HG02840 (cell line): ENCODE data around the gene EAF2.
"Not testable (repeated sequence)": the region's sequence is repeated elsewhere in the genome, so short reads cannot be mapped to it uniquely, and the experiment has no call there.

Source experiments
- ATAC-seq: cut with Tn5 transposase; IDR thresholded peaks from one replicate; pipeline ENCODE4 v1.9.1; 2021; ENCODE audit warnings: mild to moderate bottlenecking, moderate library complexity, moderate number of reproducible peaks; ENCODE audit not compliant: unreplicated experiment, low FRiP score

Gene EAF2

DNA sequence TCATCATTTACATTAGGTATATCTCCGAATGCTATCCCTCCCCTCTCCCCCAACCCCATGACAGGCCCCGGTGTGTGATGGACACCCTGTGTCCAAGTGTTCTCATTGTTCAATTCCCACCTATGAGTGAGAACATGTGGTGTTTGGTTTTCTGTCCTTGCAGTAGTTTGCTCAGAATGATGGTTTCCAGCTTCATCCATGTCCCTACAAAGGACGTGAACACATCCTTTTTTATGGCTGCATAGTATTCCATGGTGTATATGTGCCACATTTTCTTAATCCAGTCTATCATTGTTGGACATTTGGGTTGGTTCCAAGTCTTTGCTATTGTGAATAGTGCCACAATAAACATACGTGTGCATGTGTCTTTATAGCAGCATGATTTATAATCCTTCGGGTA, 22.8 kb downstream of the EAF2 start:
- not testable (repeated sequence) for ATAC-seq

DNA sequence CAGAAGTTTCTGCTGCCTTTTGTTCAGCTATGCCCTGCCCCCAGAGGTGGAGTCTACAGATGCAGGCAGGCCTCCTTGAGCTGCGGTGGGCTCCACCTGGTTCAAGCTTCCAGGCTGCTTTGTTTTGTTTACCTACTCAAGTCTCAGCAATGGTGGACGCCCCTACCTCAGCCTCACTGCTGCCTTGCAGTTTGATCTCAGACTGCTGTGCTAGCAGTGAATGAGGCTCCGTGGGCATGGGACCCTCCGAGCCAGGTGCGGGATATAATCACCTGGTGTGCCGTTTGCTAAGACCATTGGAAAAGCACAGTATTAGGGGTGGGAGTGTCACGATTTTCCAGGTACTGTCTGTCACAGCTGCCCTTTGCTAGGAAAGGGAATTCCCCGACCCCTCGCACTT, 28.2 kb downstream of the EAF2 start:
- ATAC-seq = not testable (repeated sequence)

DNA sequence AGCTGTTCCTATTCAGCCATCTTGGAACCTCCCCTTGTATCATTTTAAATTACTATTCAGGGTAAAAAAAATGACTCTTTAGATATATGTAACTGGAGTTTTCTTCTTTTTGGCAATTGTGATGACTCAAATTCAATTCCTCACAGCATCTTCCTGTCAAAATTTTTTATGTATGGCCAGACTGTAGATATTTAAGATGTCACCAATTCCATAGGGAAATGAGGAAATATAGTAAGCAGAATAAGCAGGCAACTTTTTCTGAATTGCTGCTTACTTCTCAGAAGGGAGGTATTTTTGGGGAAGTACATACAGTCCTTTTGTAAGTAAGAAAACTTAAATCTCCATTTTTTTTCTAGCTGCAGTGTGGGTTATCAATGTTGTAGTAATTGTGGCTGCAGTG, 28.8 kb downstream of the EAF2 start:
- ATAC-seq = no peak

DNA sequence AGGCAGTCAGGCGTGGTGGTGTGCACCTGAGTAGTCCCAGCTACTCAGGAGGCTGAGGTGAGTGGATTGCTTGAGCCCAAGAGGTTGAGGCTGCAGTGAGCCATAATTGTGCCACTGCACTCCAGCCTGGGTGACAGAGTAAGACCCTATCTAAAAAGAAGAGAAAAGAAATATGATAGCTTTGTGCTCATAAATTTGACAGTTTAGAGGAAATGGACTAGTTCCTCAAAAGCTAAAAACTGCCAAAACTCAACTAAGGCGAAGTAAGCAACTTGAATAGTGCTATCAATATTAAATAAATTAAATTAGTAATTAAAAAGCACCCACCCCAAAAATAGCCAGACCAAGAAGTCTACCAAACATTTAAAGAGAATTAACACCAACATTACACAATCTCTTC, 34.7 kb downstream of the EAF2 start:
- no peak for ATAC-seq

DNA sequence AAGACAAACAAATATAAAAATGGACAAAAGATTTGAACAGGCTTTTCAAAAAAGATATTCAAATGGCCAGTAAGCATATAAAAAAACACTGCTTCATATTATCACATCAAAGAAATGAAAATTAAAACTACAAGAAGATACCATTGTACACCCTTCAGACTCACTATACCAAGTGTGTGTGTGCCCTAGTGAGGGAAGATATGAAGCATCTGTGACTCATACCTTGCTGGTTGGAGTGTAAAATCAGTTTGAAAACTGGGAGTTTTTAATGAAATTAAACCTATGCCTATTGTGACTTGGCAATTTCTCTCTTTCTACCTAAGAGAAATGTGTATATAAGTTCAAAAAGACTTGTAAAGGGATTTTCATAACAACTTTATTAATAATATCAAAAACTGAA, 35.7 kb downstream of the EAF2 start:
- ATAC-seq = no peak

DNA sequence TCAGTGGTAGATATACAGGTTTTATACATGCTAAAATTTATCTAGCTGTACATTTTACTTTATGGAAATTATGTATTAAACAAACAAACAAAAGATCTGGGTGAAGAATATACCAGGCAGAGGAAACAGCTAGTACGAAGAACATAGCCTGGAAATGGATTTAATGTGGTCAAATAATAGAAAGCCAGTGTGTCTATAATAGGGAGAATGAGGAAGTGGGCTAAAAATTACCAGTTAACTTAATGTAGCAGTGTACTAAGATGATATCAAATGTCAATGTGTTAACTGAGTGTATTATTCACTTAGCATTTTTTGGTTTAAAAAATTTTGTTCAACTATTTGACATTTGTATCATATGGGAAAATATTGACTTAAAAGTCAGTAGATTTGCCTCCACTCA, 36.4 kb downstream of the EAF2 start:
- ATAC-seq = no peak

DNA sequence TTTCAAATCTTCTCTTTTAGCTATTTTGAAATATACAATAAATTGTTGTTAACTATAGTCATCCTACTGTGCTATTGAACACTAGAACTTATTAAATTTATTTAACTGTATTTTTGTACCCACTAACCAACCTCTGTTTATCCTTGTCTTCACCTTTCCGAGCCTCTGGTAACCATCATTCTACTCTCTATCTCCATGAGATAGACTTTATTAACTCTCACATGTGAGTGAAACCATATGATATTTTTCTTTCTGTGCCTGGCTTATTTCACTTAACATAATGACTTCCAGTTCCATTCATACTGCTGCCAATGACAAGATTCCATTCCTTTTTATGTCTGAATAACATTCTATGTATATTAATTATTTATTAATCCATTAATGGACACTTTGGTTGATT, 43.4 kb downstream of the EAF2 start:
- ATAC-seq = no peak

DNA sequence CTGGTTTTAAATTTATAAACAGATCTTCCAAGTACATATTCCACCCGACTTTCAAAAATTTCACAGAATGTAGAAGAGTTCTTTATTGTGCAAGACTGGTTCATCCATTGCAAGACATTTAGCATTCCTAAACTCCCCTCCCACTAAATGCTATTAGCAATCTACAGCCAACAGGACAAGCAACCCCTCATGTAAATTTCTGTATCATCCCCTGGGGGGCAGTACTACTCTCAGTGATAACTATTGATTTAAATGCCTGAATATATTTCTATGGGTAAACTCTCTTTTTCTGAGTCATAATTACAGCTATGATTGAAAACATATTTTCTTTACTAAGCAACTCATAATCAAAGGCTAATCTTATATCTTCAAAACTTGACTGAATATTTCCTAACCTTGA, 48.5 kb downstream of the EAF2 start:
- ATAC-seq = no peak

DNA sequence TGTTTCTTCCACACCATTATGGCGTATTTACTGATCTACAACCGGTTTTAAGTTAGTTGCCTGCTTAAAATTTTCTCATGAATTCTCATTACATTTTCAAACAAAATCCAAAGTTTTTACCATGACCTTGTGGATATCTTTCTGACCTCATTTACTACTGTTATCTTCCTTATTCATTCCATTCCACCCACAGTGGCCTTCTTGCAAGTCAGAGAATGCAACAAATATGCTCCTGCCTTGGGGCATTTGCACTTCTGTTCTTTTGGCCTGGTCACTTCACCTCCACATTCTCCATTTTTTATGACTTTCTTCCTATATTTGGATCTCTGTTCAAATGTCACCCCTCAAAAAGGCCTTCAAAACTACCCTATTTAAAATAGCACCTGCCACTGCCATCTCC, 50.4 kb downstream of the EAF2 start:
- ATAC-seq = no peak

DNA sequence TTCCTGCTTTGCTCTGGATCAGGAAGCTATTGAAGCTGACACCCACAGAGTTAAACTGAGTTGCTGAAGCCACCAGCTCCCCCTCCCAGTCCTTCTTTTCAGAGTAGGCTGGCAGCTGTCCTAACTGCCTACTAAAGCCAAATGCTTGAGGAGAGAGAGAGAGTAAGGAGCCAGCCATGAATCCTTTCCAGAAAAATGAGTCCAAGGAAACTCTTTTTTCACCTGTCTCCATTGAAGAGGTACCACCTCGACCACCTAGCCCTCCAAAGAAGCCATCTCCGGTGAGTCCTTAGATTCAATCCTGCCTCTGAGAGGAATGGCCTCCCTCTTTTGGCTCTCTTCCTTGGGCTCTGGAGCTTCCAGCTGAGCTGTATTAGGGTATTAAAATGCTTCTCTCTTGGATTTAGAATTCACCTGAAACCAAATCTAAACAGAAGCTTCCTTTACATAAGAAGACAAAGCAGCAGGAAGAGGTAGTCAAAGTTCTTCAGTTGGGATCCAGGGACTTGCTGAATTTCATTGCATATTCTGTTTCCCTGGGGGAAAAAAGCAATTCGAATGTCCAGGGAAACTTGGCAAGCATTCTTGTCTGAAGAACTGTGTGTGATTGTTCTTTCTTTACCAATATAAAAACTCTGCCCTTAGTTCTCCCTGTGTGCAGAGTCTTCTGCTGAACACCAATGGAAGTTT, 59.4 kb downstream of the EAF2 start, which contains the start of gene SLC15A2:
TSS of gene SLC15A2 (plus strand) at position 101 of the 690 bp plus-strand sequence. CDS start at position 177, 76 bp downstream.
- ATAC-seq = no peak

DNA sequence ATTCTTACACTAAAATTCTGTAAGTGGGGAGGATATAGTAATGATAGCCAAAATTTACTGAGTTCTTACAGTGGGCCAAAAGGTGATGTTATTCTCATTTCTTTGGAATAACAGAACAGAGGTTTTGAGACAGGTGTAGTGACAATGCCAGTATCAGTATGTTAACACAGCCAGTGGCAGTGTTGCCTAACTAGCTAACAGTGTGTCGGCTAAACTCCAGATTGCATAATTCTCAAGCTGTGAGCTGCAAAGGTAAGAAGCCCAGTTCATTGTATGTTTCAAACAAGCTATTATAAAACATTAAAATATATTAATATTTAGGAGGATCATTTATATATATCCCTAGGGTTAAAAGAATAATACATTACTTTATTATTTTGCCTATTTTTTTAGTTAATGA, 60.1 kb downstream of the EAF2 start:
- ATAC-seq = no peak

DNA sequence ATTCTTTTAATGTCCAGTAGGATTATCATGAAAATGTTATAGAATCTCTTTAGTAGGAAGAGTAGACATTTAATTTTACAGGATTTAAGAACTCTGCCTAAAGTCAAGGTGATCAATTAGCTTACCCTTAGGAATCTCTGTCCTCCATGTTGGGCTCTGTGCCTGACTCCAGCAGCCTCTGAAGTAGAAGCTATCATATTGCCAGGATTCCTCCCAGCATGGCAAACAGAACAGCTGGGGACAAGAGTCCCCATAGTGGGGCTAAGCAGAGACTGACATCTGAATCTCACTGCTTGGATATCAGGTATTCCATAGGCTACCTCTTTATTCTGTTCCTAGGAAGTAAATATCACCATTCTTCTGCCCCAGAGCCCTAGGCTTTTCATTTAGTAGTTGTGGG, 60.7 kb downstream of the EAF2 start:
- ATAC-seq = no peak

DNA sequence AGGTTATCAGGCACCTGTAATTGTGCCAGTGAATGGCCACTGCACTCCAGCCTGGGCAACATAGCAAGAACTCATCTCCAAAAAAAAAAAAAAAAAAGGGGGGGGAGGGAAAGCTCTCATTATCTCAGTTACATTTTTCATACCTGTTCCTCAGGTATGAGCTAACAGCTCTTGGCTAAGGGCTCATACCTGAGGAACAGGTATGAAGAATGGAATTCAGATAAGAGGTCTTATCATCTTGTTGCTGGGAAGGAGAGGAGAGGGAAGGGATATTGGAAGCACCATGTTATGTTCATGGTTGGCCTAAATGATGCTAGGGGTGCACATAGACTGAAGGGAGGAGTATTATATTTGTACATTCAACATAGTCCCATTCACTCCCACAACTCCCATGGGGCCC, 61.8 kb downstream of the EAF2 start:
- no peak for ATAC-seq

DNA sequence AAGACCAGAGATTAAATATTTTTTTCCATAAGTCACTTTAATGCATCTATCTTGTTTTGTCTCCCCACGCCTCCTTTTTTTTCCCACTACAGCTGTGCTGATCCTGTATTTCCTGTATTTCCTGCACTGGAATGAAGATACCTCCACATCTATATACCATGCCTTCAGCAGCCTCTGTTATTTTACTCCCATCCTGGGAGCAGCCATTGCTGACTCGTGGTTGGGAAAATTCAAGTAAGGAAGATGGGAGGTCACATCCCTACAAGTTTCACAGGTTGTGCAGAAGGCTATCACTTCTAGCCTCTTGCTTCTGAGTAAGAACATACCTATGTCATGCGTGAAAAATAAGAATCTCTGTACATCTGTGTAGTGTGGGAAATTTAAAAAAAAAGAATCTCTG, 62.3 kb downstream of the EAF2 start:
- no peak for ATAC-seq

DNA sequence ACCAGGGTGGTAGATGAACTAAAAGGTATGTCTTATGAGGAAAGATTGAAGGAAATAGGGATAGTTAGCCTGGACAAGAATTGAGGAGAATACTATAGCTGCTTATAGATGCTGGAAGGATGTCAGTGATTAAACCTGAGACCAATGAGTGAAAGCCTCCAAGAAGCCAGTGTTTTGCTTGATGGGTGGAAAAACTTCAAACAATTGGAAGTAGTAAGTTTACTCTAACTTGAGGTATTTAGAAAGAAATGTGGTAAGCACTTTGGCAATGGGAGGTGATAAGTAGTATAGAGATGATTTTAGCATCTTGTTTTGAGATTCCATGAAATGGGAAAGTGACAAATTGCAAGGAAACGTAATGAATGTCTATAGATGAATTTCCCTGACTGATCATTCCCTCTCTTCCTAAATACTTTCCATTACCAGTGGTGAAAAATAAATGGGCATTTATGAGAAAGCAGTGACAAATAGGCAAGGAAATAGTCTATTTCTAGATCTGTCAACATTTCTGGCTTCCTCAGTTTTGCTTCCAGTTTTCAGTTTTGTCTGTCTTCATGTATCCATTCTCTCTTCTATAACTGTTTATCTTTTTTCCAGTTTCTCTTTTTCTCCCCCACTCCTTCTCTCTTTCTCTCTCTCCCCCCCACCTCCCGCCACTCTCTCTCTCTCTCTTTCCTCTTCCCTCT, 78.4 kb downstream of the EAF2 start:
- no peak for ATAC-seq

DNA sequence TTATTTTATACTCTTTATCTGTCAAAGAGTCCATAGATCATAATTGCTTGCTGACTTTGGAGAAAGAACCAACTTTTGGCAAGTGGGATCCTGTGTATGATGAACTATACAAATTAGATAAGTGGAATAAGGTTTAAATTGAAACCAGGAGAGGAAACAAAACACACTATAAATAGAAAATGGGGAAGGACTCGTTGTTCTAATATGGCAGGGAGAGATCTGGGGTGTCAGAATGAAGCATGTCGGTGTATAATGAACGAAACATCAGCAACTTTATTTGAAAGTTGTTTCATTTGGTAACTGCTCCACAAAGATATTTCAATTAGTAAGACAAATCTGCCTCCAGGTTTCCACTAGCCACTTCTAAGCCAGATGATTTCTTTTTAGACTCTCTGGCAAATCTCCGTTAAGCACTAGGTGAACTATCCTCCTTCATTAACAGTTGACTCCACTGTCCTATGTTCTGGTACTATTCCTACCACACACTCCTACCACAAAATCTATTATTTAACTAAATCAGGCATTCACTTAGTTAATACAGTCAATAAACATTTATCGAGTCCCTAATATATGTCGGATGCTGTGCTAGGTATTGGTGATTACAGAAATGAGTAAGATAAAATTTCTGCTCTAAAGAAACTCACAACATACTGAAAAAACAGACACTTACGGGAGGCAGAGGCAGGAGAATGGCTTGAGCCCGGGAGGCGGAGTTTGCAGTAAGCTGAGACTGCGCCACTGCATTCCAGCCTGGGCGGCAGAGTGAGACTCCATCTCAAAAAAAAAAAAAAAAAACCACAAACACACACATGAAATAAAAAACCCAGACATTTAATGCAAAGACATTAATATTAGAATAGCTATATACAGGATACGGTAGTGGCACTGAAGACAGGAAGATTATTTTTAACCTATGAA, 79.3 kb downstream of the EAF2 start:
- no peak for ATAC-seq

DNA sequence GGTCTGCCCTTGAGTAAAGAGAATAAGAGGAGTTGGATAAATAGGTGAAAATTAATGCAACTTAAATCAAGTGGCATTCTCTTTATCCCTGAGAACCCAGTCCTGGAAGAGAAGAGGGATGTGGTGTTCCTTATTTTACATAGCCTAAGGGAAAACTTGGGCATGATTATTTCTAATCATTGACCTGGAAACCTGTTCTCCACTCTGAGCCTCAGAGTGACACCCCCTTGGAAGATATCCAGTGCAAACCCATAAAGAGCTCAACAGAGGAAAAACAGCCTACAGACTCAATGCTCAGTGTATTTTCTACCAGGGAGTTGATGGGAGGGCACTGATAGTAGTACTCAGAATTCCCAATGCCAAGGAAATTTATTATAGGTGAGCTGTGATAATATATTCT, 81.2 kb downstream of the EAF2 start:
- no peak for ATAC-seq

DNA sequence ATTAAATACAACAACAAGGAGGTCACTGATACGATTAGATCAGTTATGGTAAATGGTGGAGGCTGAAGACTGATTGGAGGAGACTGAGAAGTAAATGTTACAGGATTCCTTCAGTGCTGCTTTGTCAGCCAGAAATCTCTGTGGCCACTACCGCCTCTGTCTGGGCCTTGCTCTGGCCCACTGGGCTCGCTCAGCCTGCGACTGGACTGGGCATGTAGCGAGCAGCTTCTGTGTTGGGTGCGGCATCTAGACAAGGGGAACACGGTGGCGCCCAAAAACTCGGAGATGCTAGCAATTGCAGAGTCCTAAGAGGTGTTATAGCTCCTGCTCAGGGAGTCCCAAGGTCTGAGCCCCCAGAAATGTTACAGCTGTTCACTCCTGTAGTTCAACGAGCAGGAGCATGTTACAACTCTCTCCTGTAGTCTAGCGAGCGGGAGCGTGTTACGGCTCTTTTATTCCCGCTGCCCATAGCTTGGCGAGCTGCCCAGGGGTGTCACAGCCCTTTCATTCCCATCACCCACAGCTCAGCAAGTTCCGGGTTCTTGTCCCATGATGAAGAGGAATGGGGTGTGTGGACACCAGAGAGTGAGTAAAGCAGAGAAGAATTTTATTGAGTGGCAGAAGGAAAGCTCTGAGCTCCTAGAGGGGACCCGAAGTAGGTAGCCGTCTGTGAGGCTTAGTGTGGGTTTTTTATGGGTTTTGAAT, 83.9 kb downstream of the EAF2 start:
- ATAC-seq = no peak

DNA sequence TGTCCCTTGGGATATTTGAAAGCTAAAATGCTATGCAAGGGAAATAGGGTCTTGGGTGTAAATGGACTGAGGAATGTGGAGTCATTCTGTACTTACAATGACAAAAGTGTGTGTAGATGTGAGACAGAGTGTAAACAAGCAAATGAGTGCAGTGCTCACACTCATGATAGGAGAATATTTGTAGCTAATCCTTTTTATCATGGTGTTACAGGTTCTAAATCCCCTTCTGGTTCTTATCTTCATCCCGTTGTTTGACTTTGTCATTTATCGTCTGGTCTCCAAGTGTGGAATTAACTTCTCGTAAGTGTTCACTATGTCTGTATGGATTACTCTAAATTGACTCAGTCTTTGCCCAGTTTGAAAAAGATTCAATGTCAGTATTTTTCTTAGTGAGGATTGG, 89.7 kb downstream of the EAF2 start:
- ATAC-seq = no peak

DNA sequence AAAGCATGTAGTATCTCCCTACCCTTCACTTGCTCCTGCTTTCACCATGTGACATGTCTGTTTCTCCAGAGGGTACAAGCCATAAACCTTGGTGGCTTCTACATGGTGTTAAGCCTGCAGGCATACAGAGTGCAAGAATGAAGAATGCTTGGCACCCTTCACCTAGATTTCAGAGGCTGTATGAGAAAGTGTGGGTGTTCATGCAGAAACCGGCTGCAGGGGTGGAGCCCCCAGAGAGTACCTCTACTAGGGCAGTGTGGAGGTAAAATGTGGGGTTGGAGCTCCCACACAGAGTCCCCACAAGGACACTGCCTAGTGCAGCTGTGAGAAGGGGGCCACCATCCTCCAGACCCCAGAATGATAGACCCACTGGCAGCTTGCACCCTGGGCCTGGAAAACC, 91.4 kb downstream of the EAF2 start:
- ATAC-seq = no peak
